ENCODE results near the gene MMEL1. TPM values are rescaled to one million over a fixed set of nuclear protein-coding genes. Genes with fewer than 3 reads are reported as not detected.

MMEL1 gene
- total and polyA plus RNA-seq, 12 donors, result 0.17 to 3.9 (median 0.67) TPM; not detected in 7

GRCh38 chr1:2591233-2591580 is 41.6 kb downstream of the MMEL1 start:
- WGBS, 2 donors, result 93 to 94% methylated on average over 5 of the region's 5 CpGs

GRCh38 chr1:2590233-2591141 is 42.3 kb downstream of the MMEL1 start:
- peaks cover 0 to 19% (median 0%) of the 10 kb centered on the region in 7 donors for H3K27me3 ChIP-seq
- intact Hi-C loops (cut with DNase I), result loop anchor here in 3 of 10 donors (5.0 to 10.0 kb wide), 2 partner anchors 47 to 54 kb away; no protein-coding TSS in a partner anchor

More at GRCh38 chr1:2591233-2591580, 41.6 kb downstream of the MMEL1 start:
- no peak overlapping the region for H3K27ac ChIP-seq
- intact Hi-C loops (cut with DNase I), result loop anchor here in 3 of 10 donors (5.0 to 10.0 kb wide), 2 partner anchors 46 to 54 kb away; no protein-coding TSS in a partner anchor
- H3K27me3 ChIP-seq, result peaks cover 0 to 24% (median 0%) of the 10 kb centered on the region in 7 donors
- TF ChIP-seq CTCF (IDR thresholded peaks at IDR 0.05), result no peak
- no peak for DNase-seq
- no peak overlapping the region for H3K4me3 ChIP-seq
- peaks cover 0 to 8% (median 0%) of the 10 kb centered on the region in 9 donors for H3K36me3 ChIP-seq
- H3K9me3 ChIP-seq, result no peaks in the 10 kb centered on the region
- peaks cover 6 to 26% (median 17%) of the 10 kb centered on the region in 9 donors for H3K4me1 ChIP-seq
- no peak for ATAC-seq

GRCh38 chr1:2589431-2590232 is 43.2 kb downstream of the MMEL1 start:
- H3K4me1 ChIP-seq, result peaks cover 12 to 37% (median 28%) of the 10 kb centered on the region in 9 donors
- H3K9me3 ChIP-seq, result no peaks in the 10 kb centered on the region
- DNase-seq, result no peak
- TF ChIP-seq CTCF (IDR thresholded peaks at IDR 0.05), result no peak
- peaks cover 0 to 8% (median 0%) of the 10 kb centered on the region in 9 donors for H3K36me3 ChIP-seq
- intact Hi-C loops (cut with DNase I), result loop anchor here in 5 of 10 donors (5.0 to 10.0 kb wide), 3 partner anchors 48 to 62 kb away; partner anchors contain the start of gene PANK4 (in 1 of the 5)
- WGBS, 2 donors, result 96 to 98% methylated on average over 25 of the region's 25 CpGs
- ATAC-seq, result no peak
- H3K27ac ChIP-seq, result no peak overlapping the region
- peaks cover 0 to 11% (median 0%) of the 10 kb centered on the region in 7 donors for H3K27me3 ChIP-seq
- no peak overlapping the region for H3K4me3 ChIP-seq

More at GRCh38 chr1:2590233-2591141, 42.3 kb downstream of the MMEL1 start:
- no peaks in the 10 kb centered on the region for H3K9me3 ChIP-seq
- DNase-seq (no peak), ATAC-seq (no peak)
- H3K27ac ChIP-seq, result no peak overlapping the region
- WGBS, 2 donors, result 96 to 98% methylated on average over 31 of the region's 31 CpGs
- peaks cover 0 to 8% (median 0%) of the 10 kb centered on the region in 9 donors for H3K36me3 ChIP-seq
- H3K4me3 ChIP-seq, result no peak overlapping the region
- H3K4me1 ChIP-seq, result peaks cover 6 to 28% (median 20%) of the 10 kb centered on the region in 9 donors
- no peak for TF ChIP-seq CTCF (IDR thresholded peaks at IDR 0.05)

All from heart right ventricle (tissue), 16 donors.